ENCODE measurements around the gene MACROD2. TPM values are rescaled to one million over a fixed set of nuclear protein-coding genes. Genes with fewer than 3 reads are reported as not detected.
"Not testable (repeated sequence)": the region's sequence is repeated elsewhere in the genome, so short reads cannot be mapped to it uniquely, and the experiment has no call there.

Gene MACROD2
- total and polyA plus RNA-seq, 2 donors (not counting 1 experiment from before 2014, with no cell fraction given): 5.3 to 6.7 TPM

DNA sequence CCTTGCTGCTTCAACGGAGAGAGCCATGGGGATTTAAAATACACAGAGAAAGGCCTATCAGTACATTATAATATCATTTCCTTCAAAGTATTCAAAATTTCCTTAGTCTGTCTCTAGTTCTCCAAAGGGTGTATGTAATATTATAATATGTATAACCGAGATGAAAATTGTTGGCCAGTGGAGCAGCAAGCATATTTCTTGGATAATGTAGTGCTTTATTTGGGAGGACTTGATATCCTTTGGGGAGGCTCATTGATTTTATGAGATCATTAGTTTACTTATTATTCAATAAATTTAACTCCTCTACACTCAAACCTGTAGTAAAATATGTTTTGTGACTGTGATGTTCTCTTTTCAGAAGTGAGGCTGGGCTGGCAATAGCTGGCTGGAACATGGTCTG lies 1145.0 kb downstream of the MACROD2 start:
- no peak for TF ChIP-seq EZH2 (IDR thresholded peaks at IDR 0.05; ENCODE audit: borderline replicate concordance, insufficient read depth, low read depth, low read length, poor library complexity, severe bottlenecking)
- TF ChIP-seq, protein P1, sequence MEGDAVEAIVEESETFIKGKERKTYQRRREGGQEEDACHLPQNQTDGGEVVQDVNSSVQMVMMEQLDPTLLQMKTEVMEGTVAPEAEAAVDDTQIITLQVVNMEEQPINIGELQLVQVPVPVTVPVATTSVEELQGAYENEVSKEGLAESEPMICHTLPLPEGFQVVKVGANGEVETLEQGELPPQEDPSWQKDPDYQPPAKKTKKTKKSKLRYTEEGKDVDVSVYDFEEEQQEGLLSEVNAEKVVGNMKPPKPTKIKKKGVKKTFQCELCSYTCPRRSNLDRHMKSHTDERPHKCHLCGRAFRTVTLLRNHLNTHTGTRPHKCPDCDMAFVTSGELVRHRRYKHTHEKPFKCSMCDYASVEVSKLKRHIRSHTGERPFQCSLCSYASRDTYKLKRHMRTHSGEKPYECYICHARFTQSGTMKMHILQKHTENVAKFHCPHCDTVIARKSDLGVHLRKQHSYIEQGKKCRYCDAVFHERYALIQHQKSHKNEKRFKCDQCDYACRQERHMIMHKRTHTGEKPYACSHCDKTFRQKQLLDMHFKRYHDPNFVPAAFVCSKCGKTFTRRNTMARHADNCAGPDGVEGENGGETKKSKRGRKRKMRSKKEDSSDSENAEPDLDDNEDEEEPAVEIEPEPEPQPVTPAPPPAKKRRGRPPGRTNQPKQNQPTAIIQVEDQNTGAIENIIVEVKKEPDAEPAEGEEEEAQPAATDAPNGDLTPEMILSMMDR (IDR thresholded peaks at IDR 0.05): no peak
- Mint-ChIP-seq H3K4me3 (no peak overlapping the region), H3K27me3 (no peaks in the 10 kb centered on the region), H3K27ac (no peak overlapping the region), H3K4me1 (no peaks in the 10 kb centered on the region), H3K9me3 (ENCODE audit: insufficient read depth) (no peaks in the 10 kb centered on the region)
- H3K36me3 ChIP-seq (replicated peaks in 1 of 2; ENCODE audit: control extremely low read depth in 1 of 2, control insufficient read depth in 1 of 2, extremely low read depth in 1 of 2, insufficient read depth in 2 of 2, low read length in 1 of 2): no peaks in the 10 kb centered on the region
- H3K4me2 ChIP-seq (replicated peaks; ENCODE audit: low read depth, low read length, poor library complexity, severe bottlenecking): no peak overlapping the region
- H2AFZ ChIP-seq (ENCODE audit: insufficient read depth, low read depth, low read length, poor library complexity, severe bottlenecking): no peak overlapping the region
- no peak overlapping the region for H3K4me3 ChIP-seq (ENCODE audit: control extremely low read depth in 1 of 5, extremely low read depth in 1 of 5, insufficient read depth in 1 of 5, low read depth in 2 of 5, low read length in 4 of 5)
- intact Hi-C loops (cut with micrococcal nuclease): no loop called here
- no peak for DNase-seq
- no CpG with 5 or more reads among the region's 2 CpGs for WGBS (ENCODE audit: insufficient coverage)
- no peaks in the 10 kb centered on the region for H3K4me1 ChIP-seq (ENCODE audit: control insufficient read depth in 2 of 2, insufficient read depth in 2 of 2, low read length in 2 of 2)
- H3K79me2 ChIP-seq (ENCODE audit: control insufficient read depth, insufficient read depth, low read length): no peaks in the 10 kb centered on the region
- POLR2A ChIA-PET: no interaction called here
- H4K20me1 ChIP-seq (ENCODE audit: control insufficient read depth, insufficient read depth, low read length, poor library complexity, severe bottlenecking): no peaks in the 10 kb centered on the region
- H3K9me3 ChIP-seq (ENCODE audit: control extremely low read depth in 1 of 3, control insufficient read depth in 2 of 3, insufficient read depth in 1 of 3, low read length in 2 of 3): no peaks in the 10 kb centered on the region
- ATAC-seq (ENCODE audit: low read depth): no peak
- no peak overlapping the region for H3K9ac ChIP-seq (ENCODE audit: low read length)
- CTCF ChIA-PET: no interaction called here
- H3K27me3 ChIP-seq (replicated peaks in 1 of 4; ENCODE audit: control extremely low read depth in 1 of 4, control insufficient read depth in 3 of 4, insufficient read depth in 4 of 4, low read length in 3 of 4): no peaks in the 10 kb centered on the region
- no peak overlapping the region for H3K27ac ChIP-seq (ENCODE audit: low read length in 2 of 2)

DNA sequence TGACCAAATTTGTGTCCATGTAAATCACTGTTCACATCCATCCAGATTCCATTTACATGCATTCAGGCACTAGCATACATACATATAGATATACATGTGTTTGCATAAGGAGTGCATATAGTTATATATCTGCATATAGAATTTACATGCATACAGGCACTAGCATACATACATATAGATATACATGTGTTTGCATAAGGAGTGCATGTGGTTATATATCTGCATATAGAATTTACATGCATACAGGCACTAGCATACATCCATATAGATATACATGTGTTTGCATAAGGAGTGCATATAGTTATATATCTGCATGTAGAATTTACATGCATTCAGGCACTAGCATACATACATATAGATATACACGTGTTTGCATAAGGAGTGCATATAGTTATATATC lies 1145.6 kb downstream of the MACROD2 start:
- H3K9ac ChIP-seq (ENCODE audit: low read length); H3K4me3 ChIP-seq (ENCODE audit: control extremely low read depth in 1 of 5, extremely low read depth in 1 of 5, insufficient read depth in 1 of 5, low read depth in 2 of 5, low read length in 4 of 5); H3K27ac Mint-ChIP-seq; H3K9me3 ChIP-seq (ENCODE audit: control extremely low read depth in 1 of 3, control insufficient read depth in 2 of 3, insufficient read depth in 1 of 3, low read length in 2 of 3); H3K4me1 ChIP-seq (ENCODE audit: control insufficient read depth in 2 of 2, insufficient read depth in 2 of 2, low read length in 2 of 2); DNase-seq; H3K4me1 Mint-ChIP-seq; intact Hi-C loops (cut with micrococcal nuclease); H3K79me2 ChIP-seq (ENCODE audit: control insufficient read depth, insufficient read depth, low read length); H3K4me2 ChIP-seq (replicated peaks; ENCODE audit: low read depth, low read length, poor library complexity, severe bottlenecking); H3K27me3 ChIP-seq (replicated peaks in 1 of 4; ENCODE audit: control extremely low read depth in 1 of 4, control insufficient read depth in 3 of 4, insufficient read depth in 4 of 4, low read length in 3 of 4); CTCF ChIA-PET; POLR2A ChIA-PET; H3K27ac ChIP-seq (ENCODE audit: low read length in 2 of 2); H3K36me3 ChIP-seq (replicated peaks in 1 of 2; ENCODE audit: control extremely low read depth in 1 of 2, control insufficient read depth in 1 of 2, extremely low read depth in 1 of 2, insufficient read depth in 2 of 2, low read length in 1 of 2); ATAC-seq (ENCODE audit: low read depth); H3K9me3 Mint-ChIP-seq (ENCODE audit: insufficient read depth); H4K20me1 ChIP-seq (ENCODE audit: control insufficient read depth, insufficient read depth, low read length, poor library complexity, severe bottlenecking); H3K27me3 Mint-ChIP-seq; H3K4me3 Mint-ChIP-seq; H2AFZ ChIP-seq (ENCODE audit: insufficient read depth, low read depth, low read length, poor library complexity, severe bottlenecking): not testable (repeated sequence)
- no CpG with 5 or more reads among the region's 1 CpG for WGBS (ENCODE audit: insufficient coverage)
